HFF-Myc (cell line): ENCODE results near the gene PIGB.

Experiments
- DNase-seq: peaks from one replicate; pipeline ENCODE4 v3.0.0-alpha.2; 2011; ENCODE audit warnings: low read depth; ENCODE audit errors: extremely low read depth
- H3K4me3 ChIP-seq: replicated peaks from 2 replicates; pipeline ENCODE4 v1.5.1; 2011; ENCODE audit warnings: low read depth, mild to moderate bottlenecking, control low read depth, low read length
- CTCF ChIP-seq: IDR thresholded peaks from 2 replicates; pipeline ENCODE4 v1.5.1; 2012; ENCODE audit warnings: mild to moderate bottlenecking, low read depth, low read length, control low read depth; ENCODE audit errors: missing control alignments

The PIGB gene

GRCh38 chr15:55401786-55402246 is 82.8 kb downstream of the PIGB start:
- no peak overlapping the region for H3K4me3 ChIP-seq
- DNase-seq = no peak
- TF ChIP-seq CTCF = no peak

GRCh38 chr15:55402707-55403106 is 83.7 kb downstream of the PIGB start:
- no peak for DNase-seq
- no peak overlapping the region for H3K4me3 ChIP-seq
- TF ChIP-seq CTCF = no peak

GRCh38 chr15:55403531-55403930 is 84.5 kb downstream of the PIGB start:
- TF ChIP-seq CTCF = no peak
- H3K4me3 ChIP-seq = no peak overlapping the region
- DNase-seq = no peak
